ENCODE measurements around the gene BORCS8.

DNA sequence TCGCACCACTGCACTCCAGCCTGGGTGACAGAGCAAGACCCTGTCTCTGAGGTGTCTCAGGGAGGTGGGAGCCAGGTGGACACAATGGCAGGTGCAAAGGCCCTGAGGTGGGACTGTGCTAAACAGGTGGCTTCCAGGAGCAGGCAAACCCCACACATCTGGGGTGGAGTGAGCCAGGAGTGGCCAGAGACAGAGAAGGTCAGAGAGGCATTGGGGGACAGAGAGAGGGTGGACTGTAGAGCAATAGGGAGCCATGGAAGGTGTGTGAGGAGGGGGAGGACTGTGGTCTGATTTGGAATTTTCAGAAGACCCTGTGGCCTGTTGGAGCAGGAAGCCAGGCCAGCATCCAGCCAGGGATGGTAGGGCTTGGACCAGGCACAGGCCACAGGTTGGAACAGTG is 26.6 kb downstream of the BORCS8 start:
- TF ChIP-seq, protein P1, sequence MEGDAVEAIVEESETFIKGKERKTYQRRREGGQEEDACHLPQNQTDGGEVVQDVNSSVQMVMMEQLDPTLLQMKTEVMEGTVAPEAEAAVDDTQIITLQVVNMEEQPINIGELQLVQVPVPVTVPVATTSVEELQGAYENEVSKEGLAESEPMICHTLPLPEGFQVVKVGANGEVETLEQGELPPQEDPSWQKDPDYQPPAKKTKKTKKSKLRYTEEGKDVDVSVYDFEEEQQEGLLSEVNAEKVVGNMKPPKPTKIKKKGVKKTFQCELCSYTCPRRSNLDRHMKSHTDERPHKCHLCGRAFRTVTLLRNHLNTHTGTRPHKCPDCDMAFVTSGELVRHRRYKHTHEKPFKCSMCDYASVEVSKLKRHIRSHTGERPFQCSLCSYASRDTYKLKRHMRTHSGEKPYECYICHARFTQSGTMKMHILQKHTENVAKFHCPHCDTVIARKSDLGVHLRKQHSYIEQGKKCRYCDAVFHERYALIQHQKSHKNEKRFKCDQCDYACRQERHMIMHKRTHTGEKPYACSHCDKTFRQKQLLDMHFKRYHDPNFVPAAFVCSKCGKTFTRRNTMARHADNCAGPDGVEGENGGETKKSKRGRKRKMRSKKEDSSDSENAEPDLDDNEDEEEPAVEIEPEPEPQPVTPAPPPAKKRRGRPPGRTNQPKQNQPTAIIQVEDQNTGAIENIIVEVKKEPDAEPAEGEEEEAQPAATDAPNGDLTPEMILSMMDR (IDR thresholded peaks at IDR 0.05; ENCODE audit: extremely low read depth in 1 of 2, insufficient read depth in 1 of 2, low read depth in 1 of 2, low read length in 2 of 2): no peak
- TF ChIP-seq MYC (IDR thresholded peaks at IDR 0.05; ENCODE audit: low read depth, low read length): no peak
- no peak for TF ChIP-seq POLR2A (IDR thresholded peaks at IDR 0.05; ENCODE audit: low read depth, low read length)
